Measurements from ENCODE around the gene TNFRSF14.

Gene TNFRSF14

DNA sequence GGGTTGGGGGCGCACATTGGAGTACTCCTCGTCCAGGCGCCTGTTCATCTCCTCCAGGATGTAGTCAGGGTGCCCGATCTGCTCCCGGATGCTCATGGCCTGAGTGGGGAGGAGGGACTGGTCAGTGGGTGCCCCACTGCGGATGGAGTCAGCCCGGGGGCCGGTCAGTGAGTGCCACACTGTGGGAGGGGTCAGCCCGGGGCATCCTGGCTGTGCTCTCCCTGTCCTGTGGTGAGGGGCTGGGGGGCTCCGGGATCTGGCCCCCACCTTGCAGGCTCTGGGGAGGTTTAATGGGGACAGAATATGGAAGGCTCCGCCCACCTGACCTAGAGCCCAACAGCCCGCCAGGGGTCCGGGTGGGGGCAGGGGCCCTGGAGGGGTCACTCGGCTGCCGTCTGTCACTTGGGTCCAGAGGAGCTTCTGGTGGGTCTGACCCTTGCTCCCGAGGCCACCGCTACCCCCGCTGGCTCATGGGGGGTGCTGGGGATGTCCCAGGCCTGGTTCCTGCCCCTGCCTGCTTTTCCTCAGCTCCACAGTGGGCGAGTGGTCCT, 39.2 kb downstream of the TNFRSF14 start:
- ATAC-seq: no peak
- no peak for TF ChIP-seq OSR1 (CRISPR knock-in tag; IDR thresholded peaks at IDR 0.05)
- TF ChIP-seq RARB (CRISPR knock-in tag; IDR thresholded peaks at IDR 0.05): no peak
- no peak for TF ChIP-seq ZC3H10 (CRISPR knock-in tag; IDR thresholded peaks at IDR 0.05)
- TF ChIP-seq ZNF8 (CRISPR knock-in tag; IDR thresholded peaks at IDR 0.05): no peak
- TF ChIP-seq SNAI2 (CRISPR knock-in tag; IDR thresholded peaks at IDR 0.05): no peak
- TF ChIP-seq, protein P1, sequence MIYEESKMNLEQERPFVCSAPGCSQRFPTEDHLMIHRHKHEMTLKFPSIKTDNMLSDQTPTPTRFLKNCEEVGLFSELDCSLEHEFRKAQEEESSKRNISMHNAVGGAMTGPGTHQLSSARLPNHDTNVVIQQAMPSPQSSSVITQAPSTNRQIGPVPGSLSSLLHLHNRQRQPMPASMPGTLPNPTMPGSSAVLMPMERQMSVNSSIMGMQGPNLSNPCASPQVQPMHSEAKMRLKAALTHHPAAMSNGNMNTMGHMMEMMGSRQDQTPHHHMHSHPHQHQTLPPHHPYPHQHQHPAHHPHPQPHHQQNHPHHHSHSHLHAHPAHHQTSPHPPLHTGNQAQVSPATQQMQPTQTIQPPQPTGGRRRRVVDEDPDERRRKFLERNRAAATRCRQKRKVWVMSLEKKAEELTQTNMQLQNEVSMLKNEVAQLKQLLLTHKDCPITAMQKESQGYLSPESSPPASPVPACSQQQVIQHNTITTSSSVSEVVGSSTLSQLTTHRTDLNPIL (CRISPR knock-in tag; IDR thresholded peaks at IDR 0.05; ENCODE audit: low read depth): no peak
- no peak for TF ChIP-seq CSDC2 (CRISPR knock-in tag; IDR thresholded peaks at IDR 0.05)
- TF ChIP-seq TCF4 (CRISPR knock-in tag; IDR thresholded peaks at IDR 0.05; ENCODE audit: borderline replicate concordance): no peak
- no peak for TF ChIP-seq ZFP30 (CRISPR knock-in tag; IDR thresholded peaks at IDR 0.05)
- no peak for TF ChIP-seq ESRRG (CRISPR knock-in tag; IDR thresholded peaks at IDR 0.05)
- no peak for TF ChIP-seq GLIS3 (CRISPR knock-in tag; IDR thresholded peaks at IDR 0.05)
- TF ChIP-seq ZNF70 (CRISPR knock-in tag; IDR thresholded peaks at IDR 0.05): no peak
- TF ChIP-seq, protein P2, sequence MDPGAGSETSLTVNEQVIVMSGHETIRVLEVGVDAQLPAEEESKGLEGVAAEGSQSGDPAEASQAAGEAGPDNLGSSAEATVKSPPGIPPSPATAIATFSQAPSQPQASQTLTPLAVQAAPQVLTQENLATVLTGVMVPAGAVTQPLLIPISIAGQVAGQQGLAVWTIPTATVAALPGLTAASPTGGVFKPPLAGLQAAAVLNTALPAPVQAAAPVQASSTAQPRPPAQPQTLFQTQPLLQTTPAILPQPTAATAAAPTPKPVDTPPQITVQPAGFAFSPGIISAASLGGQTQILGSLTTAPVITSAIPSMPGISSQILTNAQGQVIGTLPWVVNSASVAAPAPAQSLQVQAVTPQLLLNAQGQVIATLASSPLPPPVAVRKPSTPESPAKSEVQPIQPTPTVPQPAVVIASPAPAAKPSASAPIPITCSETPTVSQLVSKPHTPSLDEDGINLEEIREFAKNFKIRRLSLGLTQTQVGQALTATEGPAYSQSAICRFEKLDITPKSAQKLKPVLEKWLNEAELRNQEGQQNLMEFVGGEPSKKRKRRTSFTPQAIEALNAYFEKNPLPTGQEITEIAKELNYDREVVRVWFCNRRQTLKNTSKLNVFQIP (CRISPR knock-in tag; IDR thresholded peaks at IDR 0.05; ENCODE audit: borderline replicate concordance, low read depth): no peak
- TF ChIP-seq ZNF565 (CRISPR knock-in tag; conservative IDR thresholded peaks at IDR 0.05; ENCODE audit: low read depth): no peak
- no peak for TF ChIP-seq ARNTL (CRISPR knock-in tag; IDR thresholded peaks at IDR 0.05; ENCODE audit: borderline replicate concordance, low read depth)
- TF ChIP-seq, protein P3, sequence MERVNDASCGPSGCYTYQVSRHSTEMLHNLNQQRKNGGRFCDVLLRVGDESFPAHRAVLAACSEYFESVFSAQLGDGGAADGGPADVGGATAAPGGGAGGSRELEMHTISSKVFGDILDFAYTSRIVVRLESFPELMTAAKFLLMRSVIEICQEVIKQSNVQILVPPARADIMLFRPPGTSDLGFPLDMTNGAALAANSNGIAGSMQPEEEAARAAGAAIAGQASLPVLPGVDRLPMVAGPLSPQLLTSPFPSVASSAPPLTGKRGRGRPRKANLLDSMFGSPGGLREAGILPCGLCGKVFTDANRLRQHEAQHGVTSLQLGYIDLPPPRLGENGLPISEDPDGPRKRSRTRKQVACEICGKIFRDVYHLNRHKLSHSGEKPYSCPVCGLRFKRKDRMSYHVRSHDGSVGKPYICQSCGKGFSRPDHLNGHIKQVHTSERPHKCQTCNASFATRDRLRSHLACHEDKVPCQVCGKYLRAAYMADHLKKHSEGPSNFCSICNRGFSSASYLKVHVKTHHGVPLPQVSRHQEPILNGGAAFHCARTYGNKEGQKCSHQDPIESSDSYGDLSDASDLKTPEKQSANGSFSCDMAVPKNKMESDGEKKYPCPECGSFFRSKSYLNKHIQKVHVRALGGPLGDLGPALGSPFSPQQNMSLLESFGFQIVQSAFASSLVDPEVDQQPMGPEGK (CRISPR knock-in tag; IDR thresholded peaks at IDR 0.05; ENCODE audit: borderline replicate concordance): no peak

DNA sequence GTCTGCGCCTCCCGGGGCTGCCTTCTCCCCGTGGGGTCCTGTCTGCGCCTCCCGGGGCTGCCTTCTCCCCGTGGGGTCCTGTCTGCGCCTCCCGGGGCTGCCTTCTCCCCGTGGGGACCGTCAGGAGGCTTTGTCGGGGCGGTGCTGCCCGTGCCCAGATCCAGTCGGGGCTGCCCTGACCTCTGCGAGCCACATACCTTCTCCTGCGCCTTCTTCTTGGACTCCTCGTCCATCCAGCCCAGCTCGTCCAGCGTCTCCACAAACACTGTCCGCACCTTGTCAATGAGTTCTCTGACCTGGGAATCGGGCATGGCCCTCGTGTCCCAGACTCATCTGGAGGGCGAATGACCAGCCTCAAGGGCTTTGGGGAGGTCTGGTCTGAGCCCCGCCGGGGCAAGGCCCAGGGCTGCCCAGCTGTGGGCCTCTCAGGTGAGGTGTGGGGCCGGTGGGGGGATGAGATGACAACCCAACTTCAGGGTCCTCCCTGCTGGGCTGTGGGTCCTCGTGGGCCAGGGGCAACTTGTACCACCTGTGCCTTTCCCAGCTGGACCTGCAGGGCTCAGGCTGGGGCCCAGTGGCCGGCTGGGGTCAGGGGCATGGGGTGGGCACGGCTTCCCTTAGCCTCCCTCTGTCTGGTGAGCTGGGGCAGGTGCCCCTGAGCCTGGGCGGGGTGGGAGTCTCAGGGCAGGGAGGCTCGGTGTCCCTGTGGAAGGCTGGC, 39.8 kb downstream of the TNFRSF14 start:
- ATAC-seq: no peak
- TF ChIP-seq, protein P4, sequence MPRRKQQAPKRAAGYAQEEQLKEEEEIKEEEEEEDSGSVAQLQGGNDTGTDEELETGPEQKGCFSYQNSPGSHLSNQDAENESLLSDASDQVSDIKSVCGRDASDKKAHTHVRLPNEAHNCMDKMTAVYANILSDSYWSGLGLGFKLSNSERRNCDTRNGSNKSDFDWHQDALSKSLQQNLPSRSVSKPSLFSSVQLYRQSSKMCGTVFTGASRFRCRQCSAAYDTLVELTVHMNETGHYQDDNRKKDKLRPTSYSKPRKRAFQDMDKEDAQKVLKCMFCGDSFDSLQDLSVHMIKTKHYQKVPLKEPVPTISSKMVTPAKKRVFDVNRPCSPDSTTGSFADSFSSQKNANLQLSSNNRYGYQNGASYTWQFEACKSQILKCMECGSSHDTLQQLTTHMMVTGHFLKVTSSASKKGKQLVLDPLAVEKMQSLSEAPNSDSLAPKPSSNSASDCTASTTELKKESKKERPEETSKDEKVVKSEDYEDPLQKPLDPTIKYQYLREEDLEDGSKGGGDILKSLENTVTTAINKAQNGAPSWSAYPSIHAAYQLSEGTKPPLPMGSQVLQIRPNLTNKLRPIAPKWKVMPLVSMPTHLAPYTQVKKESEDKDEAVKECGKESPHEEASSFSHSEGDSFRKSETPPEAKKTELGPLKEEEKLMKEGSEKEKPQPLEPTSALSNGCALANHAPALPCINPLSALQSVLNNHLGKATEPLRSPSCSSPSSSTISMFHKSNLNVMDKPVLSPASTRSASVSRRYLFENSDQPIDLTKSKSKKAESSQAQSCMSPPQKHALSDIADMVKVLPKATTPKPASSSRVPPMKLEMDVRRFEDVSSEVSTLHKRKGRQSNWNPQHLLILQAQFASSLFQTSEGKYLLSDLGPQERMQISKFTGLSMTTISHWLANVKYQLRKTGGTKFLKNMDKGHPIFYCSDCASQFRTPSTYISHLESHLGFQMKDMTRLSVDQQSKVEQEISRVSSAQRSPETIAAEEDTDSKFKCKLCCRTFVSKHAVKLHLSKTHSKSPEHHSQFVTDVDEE (CRISPR knock-in tag; IDR thresholded peaks at IDR 0.05): no peak
- TF ChIP-seq ZC3H10 (CRISPR knock-in tag; IDR thresholded peaks at IDR 0.05) (no peak), ARNTL (CRISPR knock-in tag; IDR thresholded peaks at IDR 0.05; ENCODE audit: borderline replicate concordance, low read depth) (no peak), ESRRG (CRISPR knock-in tag; IDR thresholded peaks at IDR 0.05) (no peak), ZNF70 (CRISPR knock-in tag; IDR thresholded peaks at IDR 0.05) (no peak), PPARA (CRISPR knock-in tag; IDR thresholded peaks at IDR 0.05; ENCODE audit: borderline replicate concordance) (no peak), SNAI2 (CRISPR knock-in tag; IDR thresholded peaks at IDR 0.05) (no peak), TOX (CRISPR knock-in tag; IDR thresholded peaks at IDR 0.05; ENCODE audit: borderline replicate concordance) (no peak), ZNF8 (CRISPR knock-in tag; IDR thresholded peaks at IDR 0.05) (no peak), RARB (CRISPR knock-in tag; IDR thresholded peaks at IDR 0.05) (no peak), CSDC2 (CRISPR knock-in tag; IDR thresholded peaks at IDR 0.05) (no peak), ZFP3 (CRISPR knock-in tag; IDR thresholded peaks at IDR 0.05) (no peak), BACH2 (CRISPR knock-in tag; IDR thresholded peaks at IDR 0.05; ENCODE audit: borderline replicate concordance) (no peak), ZFP30 (CRISPR knock-in tag; IDR thresholded peaks at IDR 0.05) (no peak)
- TF ChIP-seq, protein P5, sequence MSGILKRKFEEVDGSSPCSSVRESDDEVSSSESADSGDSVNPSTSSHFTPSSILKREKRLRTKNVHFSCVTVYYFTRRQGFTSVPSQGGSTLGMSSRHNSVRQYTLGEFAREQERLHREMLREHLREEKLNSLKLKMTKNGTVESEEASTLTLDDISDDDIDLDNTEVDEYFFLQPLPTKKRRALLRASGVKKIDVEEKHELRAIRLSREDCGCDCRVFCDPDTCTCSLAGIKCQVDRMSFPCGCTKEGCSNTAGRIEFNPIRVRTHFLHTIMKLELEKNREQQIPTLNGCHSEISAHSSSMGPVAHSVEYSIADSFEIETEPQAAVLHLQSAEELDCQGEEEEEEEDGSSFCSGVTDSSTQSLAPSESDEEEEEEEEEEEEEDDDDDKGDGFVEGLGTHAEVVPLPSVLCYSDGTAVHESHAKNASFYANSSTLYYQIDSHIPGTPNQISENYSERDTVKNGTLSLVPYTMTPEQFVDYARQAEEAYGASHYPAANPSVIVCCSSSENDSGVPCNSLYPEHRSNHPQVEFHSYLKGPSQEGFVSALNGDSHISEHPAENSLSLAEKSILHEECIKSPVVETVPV (CRISPR knock-in tag; IDR thresholded peaks at IDR 0.05): no peak
- TF ChIP-seq, protein P3 (CRISPR knock-in tag; IDR thresholded peaks at IDR 0.05; ENCODE audit: borderline replicate concordance): no peak
- TF ChIP-seq, protein P1 (CRISPR knock-in tag; IDR thresholded peaks at IDR 0.05; ENCODE audit: low read depth): no peak

All from SK-N-SH treated with all-trans-retinoic acid at 6 μM for 48 hours (cell line).